ENCODE results near the gene FAM217B.

Gene FAM217B

GRCh38 chr20:59940129-59940955, at the start of gene FAM217B, which contains the start of gene PPP1R3D:
Gene FAM217B, plus strand, starts transcription at chr20:59940389. Its CDS starts 3,555 bp downstream, at chr20:59943944.
Gene PPP1R3D, minus strand, starts transcription at chr20:59940305. Its CDS starts 374 bp downstream, at chr20:59939931.
- DNase-seq: peak; percentile 90

- DNase-seq: no peak
Observed at GRCh38 chr20:59891581-59891980, 48.6 kb upstream of the FAM217B start.

- no peak for DNase-seq
Observed at GRCh38 chr20:59895908-59896307, 44.3 kb upstream of the FAM217B start.

GRCh38 chr20:59902470-59902869, 37.7 kb upstream of the FAM217B start:
- DNase-seq: no peak

- DNase-seq: no peak
Observed at GRCh38 chr20:59903621-59904020, 36.6 kb upstream of the FAM217B start.

GRCh38 chr20:59908855-59909254, 31.3 kb upstream of the FAM217B start:
- no peak for DNase-seq

GRCh38 chr20:59911041-59911440, 29.1 kb upstream of the FAM217B start:
- DNase-seq: no peak

GRCh38 chr20:59912609-59913008, 27.6 kb upstream of the FAM217B start:
- DNase-seq: no peak

GRCh38 chr20:59920944-59921343, 19.2 kb upstream of the FAM217B start:
- DNase-seq: no peak

- no peak for DNase-seq
Observed at GRCh38 chr20:59923514-59923913, 16.7 kb upstream of the FAM217B start.

- no peak for DNase-seq
Observed at GRCh38 chr20:59925359-59925758, 14.8 kb upstream of the FAM217B start.

- DNase-seq: no peak
Observed at GRCh38 chr20:59925899-59926298, 14.3 kb upstream of the FAM217B start.

- no peak for DNase-seq
Observed at GRCh38 chr20:59931511-59932312, 8.5 kb upstream of the FAM217B start.

- no peak for DNase-seq
Observed at GRCh38 chr20:59932616-59933295, 7.4 kb upstream of the FAM217B start.

GRCh38 chr20:59933296-59933848, 6.8 kb upstream of the FAM217B start, which contains the start of gene SYCP2:
Gene SYCP2, minus strand, starts transcription at chr20:59933637. Its CDS starts 11,224 bp downstream, at chr20:59922413.
- DNase-seq: peak; percentile 71

GRCh38 chr20:59933849-59934585, 6.2 kb upstream of the FAM217B start:
- DNase-seq: peak; percentile 84

- DNase-seq: no peak
Observed at GRCh38 chr20:59935457-59936185, 4.6 kb upstream of the FAM217B start.

- no peak for DNase-seq
Observed at GRCh38 chr20:59936409-59936808, 3.8 kb upstream of the FAM217B start.

- DNase-seq: no peak
Observed at GRCh38 chr20:59937150-59937549, 3.0 kb upstream of the FAM217B start.

- no peak for DNase-seq
Observed at GRCh38 chr20:59938221-59938620, 2.0 kb upstream of the FAM217B start.

- DNase-seq: no peak
Observed at GRCh38 chr20:59938696-59939051, 1.5 kb upstream of the FAM217B start.

Measured in activated naive CD4-positive, alpha-beta T cell treated with Interleukin-2 at 50 U/mL for 16 hours (primary cell).